Thyroid gland (tissue), 4 donors: ENCODE results near the gene ZNF207. TPM values are rescaled to one million over a fixed set of nuclear protein-coding genes. Genes with fewer than 3 reads are reported as not detected.

Source experiments
- DNase-seq, 2 donors: peaks; one replicate each; pipeline ENCODE4 v3.0.0-alpha.2; 2019
- H3K27ac ChIP-seq, 3 donors: fragments of 200-600 bp; sonication (generic); 1 replicate in 2 of 3; 2 replicates in 1 of 3; pipeline ENCODE4 v1.5.1; 2016 to 2019; ENCODE audit warnings: mild to moderate bottlenecking in 1 of 3, moderate library complexity in 1 of 3
- H3K27me3 ChIP-seq: fragments of 200-600 bp; sonication (generic); one replicate; pipeline ENCODE4 v1.5.1; 2019
- H3K36me3 ChIP-seq, 2 donors: fragments of 200-600 bp; sonication (generic); one replicate each; pipeline ENCODE4 v1.5.1; 2016 to 2019
- H3K4me1 ChIP-seq, 2 donors: fragments of 200-600 bp; sonication (generic); one replicate each; pipeline ENCODE4 v1.5.1; 2017 to 2019
- H3K4me3 ChIP-seq, 3 donors: fragments of 200-600 bp; sonication (generic); replicated peaks in 1 of 3; 1 replicate in 2 of 3; 2 replicates in 1 of 3; pipeline ENCODE4 v1.5.1; 2016; ENCODE audit warnings: mild to moderate bottlenecking in 1 of 3
- H3K9me3 ChIP-seq: fragments of 200-600 bp; sonication (generic); one replicate; pipeline ENCODE4 v1.5.1; 2017
- POLR2A ChIP-seq, 2 donors: fragments of 450-650 bp; IDR thresholded peaks; one replicate each; pipeline ENCODE4 v1.6.1; 2017; ENCODE audit warnings: antibody characterized with exemption in 2 of 2, mild to moderate bottlenecking in 2 of 2, moderate library complexity in 1 of 2
- WGBS, 2 donors: methylation state at CpG; one replicate each; pipeline ENCODE4 v1.1.5; 2017; 5-methylcytosine and 5-hydroxymethylcytosine counted together
- intact Hi-C: fragments of 100-400 bp; cut with DNase I; formaldehyde crosslinking; loops from one replicate; pipeline ENCODE4 v1.15.1; 2023
- total RNA-seq, 4 donors: library from RNA; depleted of rRNA; stranded (reverse); fragments of >200 nt; gene quantifications; one replicate each; pipeline ENCODE4 v1.2.3, GENCODE V29; 2016
- TF ChIP-seq, protein P1 (sequence below), 6 experiments: fragments of 200-600 bp in 3 of 6; fragments of 450-650 bp in 3 of 6; sonication (generic) in 3 of 6; IDR thresholded peaks; one replicate each; pipeline ENCODE4 v1.5.1; 2016 to 2019; ENCODE audit warnings: antibody characterized with exemption in 6 of 6, mild to moderate bottlenecking in 2 of 6, inconsistent platforms in 1 of 6, moderate library complexity in 1 of 6

ZNF207 gene
- total RNA-seq, result 100 to 1,000 TPM; 155 to 218 (median 194) TPM

DNA sequence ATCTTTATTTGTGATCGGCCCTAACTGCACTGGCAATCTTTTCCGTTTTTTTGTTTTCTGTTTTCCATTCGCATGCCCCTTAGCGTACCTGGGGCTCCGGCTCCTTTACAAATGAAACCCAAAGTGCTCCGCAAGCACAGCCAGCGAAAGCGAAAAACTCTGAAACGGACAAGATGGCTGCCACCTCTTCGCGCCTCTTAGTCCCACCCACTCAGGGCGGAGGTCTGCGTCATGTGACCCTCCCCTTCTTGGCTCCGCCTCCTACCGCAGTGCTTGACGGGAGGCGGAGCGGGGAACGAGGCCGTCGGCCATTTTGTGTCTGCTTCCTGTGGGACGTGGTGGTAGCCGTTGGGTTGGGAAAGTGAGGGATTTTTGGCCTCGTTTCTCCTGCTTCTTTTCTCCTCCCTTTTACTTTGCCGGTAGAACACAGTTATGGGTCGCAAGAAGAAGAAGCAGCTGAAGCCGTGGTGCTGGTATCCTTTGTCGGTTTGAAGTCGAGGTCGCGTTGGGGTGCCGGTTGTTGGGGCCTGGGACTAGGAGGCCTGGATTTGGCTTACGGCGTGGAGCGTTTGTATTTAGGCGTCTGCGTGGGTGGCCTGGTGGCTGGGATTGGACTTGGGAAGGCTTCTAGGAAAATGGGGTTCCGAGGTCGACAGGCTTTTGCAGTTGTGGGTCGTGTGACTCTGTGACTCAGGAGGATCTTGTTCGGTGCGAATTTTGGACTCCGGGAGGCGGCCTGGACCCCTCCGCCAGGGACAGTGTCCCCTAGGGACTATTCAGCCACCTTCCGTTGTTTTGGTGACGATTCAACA lies at the start of gene ZNF207:
TSS of gene ZNF207 (plus strand) at position 304 of the 812 bp plus-strand sequence. CDS start at position 433, 129 bp downstream.
- peak within 1 kb of the TSS; percentile 43 to 83 (median 72) for H3K4me3 ChIP-seq
- peak within 1 kb of the TSS; percentile 93 to 97 (median 95) for H3K27ac ChIP-seq
- TF ChIP-seq, protein P1, sequence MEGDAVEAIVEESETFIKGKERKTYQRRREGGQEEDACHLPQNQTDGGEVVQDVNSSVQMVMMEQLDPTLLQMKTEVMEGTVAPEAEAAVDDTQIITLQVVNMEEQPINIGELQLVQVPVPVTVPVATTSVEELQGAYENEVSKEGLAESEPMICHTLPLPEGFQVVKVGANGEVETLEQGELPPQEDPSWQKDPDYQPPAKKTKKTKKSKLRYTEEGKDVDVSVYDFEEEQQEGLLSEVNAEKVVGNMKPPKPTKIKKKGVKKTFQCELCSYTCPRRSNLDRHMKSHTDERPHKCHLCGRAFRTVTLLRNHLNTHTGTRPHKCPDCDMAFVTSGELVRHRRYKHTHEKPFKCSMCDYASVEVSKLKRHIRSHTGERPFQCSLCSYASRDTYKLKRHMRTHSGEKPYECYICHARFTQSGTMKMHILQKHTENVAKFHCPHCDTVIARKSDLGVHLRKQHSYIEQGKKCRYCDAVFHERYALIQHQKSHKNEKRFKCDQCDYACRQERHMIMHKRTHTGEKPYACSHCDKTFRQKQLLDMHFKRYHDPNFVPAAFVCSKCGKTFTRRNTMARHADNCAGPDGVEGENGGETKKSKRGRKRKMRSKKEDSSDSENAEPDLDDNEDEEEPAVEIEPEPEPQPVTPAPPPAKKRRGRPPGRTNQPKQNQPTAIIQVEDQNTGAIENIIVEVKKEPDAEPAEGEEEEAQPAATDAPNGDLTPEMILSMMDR (IDR thresholded peaks at IDR 0.05), result peak in 1 of 6 experiments; percentile 3
- TF ChIP-seq POLR2A (IDR thresholded peaks at IDR 0.05), result peak in 1 of 2 donors; percentile 93
- intact Hi-C loops, result no loop called here
- DNase-seq, result peak; percentile 94 to 96
- WGBS, 2 donors, result 1% methylated on average over 47 of the region's 47 CpGs
- no peaks in the 10 kb centered on the region for H3K27me3 ChIP-seq
- peaks cover 6 to 7% of the 10 kb centered on the region in 2 donors for H3K36me3 ChIP-seq
- H3K9me3 ChIP-seq, result no peaks in the 10 kb centered on the region
- peaks cover 18 to 38% of the 10 kb centered on the region in 2 donors for H3K4me1 ChIP-seq

DNA sequence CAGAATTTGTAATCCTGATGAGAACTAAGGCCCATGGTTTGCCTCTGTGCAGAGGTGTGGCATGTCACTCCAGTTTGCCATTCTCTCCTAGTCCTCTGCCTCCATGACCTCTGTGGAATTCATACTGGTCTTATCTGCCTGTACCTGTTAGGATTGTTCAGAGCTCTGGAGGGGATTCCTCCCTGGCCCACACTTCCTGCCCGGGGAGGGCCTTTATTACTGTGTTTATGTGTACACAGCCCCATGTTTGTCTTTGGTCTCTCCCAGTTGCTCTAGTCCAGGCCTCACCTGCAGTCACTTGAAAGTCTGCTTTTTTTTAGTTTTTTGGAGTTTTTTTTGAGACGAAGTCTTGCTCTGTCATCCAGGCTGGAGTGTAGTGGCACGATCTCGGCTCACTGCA lies 47.9 kb upstream of the ZNF207 start:
- no peak for TF ChIP-seq POLR2A (IDR thresholded peaks at IDR 0.05)
- TF ChIP-seq, protein P1 (IDR thresholded peaks at IDR 0.05), result no peak
- H3K4me3 ChIP-seq, result no peak overlapping the region
- no peaks in the 10 kb centered on the region for H3K27me3 ChIP-seq
- no peak for DNase-seq
- WGBS, 2 donors, result 51 to 57% methylated on average over 4 of the region's 4 CpGs
- no peaks in the 10 kb centered on the region for H3K4me1 ChIP-seq
- intact Hi-C loops, result no loop called here
- no peaks in the 10 kb centered on the region for H3K36me3 ChIP-seq
- H3K9me3 ChIP-seq, result no peaks in the 10 kb centered on the region
- no peak overlapping the region for H3K27ac ChIP-seq

DNA sequence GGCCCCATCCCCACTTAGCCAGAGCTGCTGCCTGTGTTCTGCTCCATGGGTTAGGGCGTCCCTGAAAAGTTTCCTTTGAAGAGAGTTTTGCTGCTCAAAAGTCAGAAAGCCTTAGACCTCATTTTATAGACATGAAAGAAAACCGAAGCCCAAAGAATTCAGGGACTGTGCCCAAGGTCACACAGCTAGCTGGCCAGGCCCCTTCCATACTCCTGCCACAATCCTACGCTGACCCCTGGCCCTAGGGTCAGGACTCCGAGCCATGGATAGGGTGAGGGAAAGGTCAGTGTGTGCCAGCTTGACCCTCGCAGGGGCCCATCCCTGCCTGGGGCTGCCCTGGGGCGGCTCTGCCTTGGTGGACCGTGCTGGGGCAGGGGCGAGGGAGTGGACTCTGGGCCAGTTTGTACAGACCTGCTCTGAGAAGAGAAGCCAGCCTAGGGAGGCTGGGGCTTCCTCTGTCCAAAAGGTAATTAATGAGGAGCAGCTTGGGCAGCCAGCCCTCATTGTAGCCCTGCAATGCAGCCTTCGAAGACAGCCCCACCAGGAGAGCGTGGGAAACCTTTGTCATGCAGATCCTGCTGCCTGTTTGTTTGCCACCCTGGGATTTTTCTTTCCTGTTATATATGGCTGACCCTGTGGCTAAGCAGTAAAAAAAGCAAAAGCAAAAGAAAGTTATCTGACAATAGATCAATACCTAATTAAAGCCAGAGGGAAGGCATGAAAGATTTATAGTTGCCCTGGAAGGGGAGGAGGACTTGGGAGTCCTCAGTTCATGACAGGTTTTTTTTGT lies 46.9 kb upstream of the ZNF207 start:
- H3K36me3 ChIP-seq, result no peaks in the 10 kb centered on the region
- TF ChIP-seq, protein P1 (IDR thresholded peaks at IDR 0.05), result no peak
- no peak for TF ChIP-seq POLR2A (IDR thresholded peaks at IDR 0.05)
- H3K27ac ChIP-seq, result no peak overlapping the region
- no peaks in the 10 kb centered on the region for H3K4me1 ChIP-seq
- H3K9me3 ChIP-seq, result no peaks in the 10 kb centered on the region
- no peak overlapping the region for H3K4me3 ChIP-seq
- intact Hi-C loops, result no loop called here
- no peaks in the 10 kb centered on the region for H3K27me3 ChIP-seq
- 66 to 89% methylated on average over 6 to 8 of the region's 10 CpGs for WGBS, 2 donors
- no peak for DNase-seq

DNA sequence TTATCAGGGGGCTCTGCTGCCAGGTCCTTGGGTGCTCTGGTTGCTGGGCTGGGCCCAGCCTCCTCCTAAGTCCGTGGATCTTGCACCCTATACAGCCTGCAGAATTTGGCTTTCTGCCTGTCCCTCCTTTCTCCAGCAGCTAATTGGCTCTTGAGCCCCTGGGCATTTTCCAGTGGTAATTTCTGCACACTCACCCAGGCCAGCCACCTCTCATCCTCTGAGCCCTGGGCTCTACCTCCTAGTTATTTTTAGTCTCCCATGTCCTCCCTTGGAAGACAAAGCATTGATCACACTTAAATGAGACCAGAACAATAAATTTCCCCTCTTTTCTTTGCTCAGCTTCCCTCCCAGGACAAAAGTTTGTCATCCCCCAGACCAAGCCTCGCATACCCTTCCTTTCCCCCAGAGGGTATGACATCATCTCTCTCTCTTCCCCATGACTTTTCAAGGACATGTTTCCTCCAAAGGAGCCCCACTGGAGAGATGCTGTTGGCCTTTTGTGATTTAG lies 46.1 kb upstream of the ZNF207 start:
- Histone ChIP-seq H3K27me3 (no peaks in the 10 kb centered on the region), H3K36me3 (no peaks in the 10 kb centered on the region), H3K4me3 (no peak overlapping the region), H3K9me3 (no peaks in the 10 kb centered on the region), H3K4me1 (no peaks in the 10 kb centered on the region), H3K27ac (no peak overlapping the region)
- intact Hi-C loops, result no loop called here
- DNase-seq, result no peak
- no peak for TF ChIP-seq POLR2A (IDR thresholded peaks at IDR 0.05)
- TF ChIP-seq, protein P1 (IDR thresholded peaks at IDR 0.05), result no peak
- WGBS, 2 donors, result 37 to 55% methylated on average over 2 of the region's 2 CpGs
